ENCODE results near the gene SLC28A3. TPM values are rescaled to one million over a fixed set of nuclear protein-coding genes. Genes with fewer than 3 reads are reported as not detected.

Gene SLC28A3
- total and polyA plus RNA-seq, 2 experiments from 2014 or later: not detected

- no peak for TF ChIP-seq CREB1 (CRISPR knock-in tag; IDR thresholded peaks at IDR 0.05; ENCODE audit: low read depth)
- no peak for TF ChIP-seq STAT1 (IDR thresholded peaks at IDR 0.05; ENCODE audit: unreplicated experiment)
- H3K36me3 ChIP-seq (ENCODE audit: insufficient read depth): no peaks in the 10 kb centered on the region
- H3K79me2 ChIP-seq (replicated peaks; ENCODE audit: insufficient read depth): no peaks in the 10 kb centered on the region
- H3K4me3 ChIP-seq: no peak overlapping the region
- H3K27me3 ChIP-seq (ENCODE audit: insufficient read depth): no peaks in the 10 kb centered on the region
- no peaks in the 10 kb centered on the region for H3K9me2 ChIP-seq (ENCODE audit: insufficient read depth)
- no peaks in the 10 kb centered on the region for H4K20me1 ChIP-seq (replicated peaks; ENCODE audit: insufficient read depth)
- no peaks in the 10 kb centered on the region for H3K36me3 Mint-ChIP-seq (ENCODE audit: low read depth)
- no peak overlapping the region for H2AFZ ChIP-seq
- H3K27me3 Mint-ChIP-seq (ENCODE audit: insufficient read depth, low read depth, poor library complexity): peaks cover 2% of the 10 kb centered on the region
- no peaks in the 10 kb centered on the region for H3F3A ChIP-seq (replicated peaks; ENCODE audit: low read depth)
- H3K4me2 ChIP-seq: no peak overlapping the region
- H3K4me3 Mint-ChIP-seq: no peak overlapping the region
- ATAC-seq (no peak), DNase-seq (ENCODE audit: low spot score) (no peak)
- H3K27ac Mint-ChIP-seq: no peak overlapping the region
- H3K9me3 Mint-ChIP-seq: no peaks in the 10 kb centered on the region; the same call in 2 of the 3 replicates
- H3K27ac ChIP-seq (ENCODE audit: low read depth): no peak overlapping the region
- H3K4me1 Mint-ChIP-seq: peaks cover 12% of the 10 kb centered on the region; the same call in 2 of the 3 replicates
- H3K4me1 ChIP-seq (ENCODE audit: insufficient read depth): peaks cover 6% of the 10 kb centered on the region
Observed at GRCh38 chr9:84343111-84343521, 2.6 kb upstream of the SLC28A3 start.

GRCh38 chr9:84339962-84340361, 596 bp downstream of the SLC28A3 start:
- H3K27me3 Mint-ChIP-seq (ENCODE audit: insufficient read depth, low read depth, poor library complexity): peaks cover 4% of the 10 kb centered on the region
- Histone ChIP-seq H3K9me2 (ENCODE audit: insufficient read depth) (no peaks in the 10 kb centered on the region; the same call in 1 of the 2 replicates), H3K79me2 (replicated peaks; ENCODE audit: insufficient read depth) (no peaks in the 10 kb centered on the region), H3K4me2 (peak overlapping the region; percentile 5; the same call in 1 of the 2 replicates), H4K20me1 (replicated peaks; ENCODE audit: insufficient read depth) (no peaks in the 10 kb centered on the region), H3K36me3 (ENCODE audit: insufficient read depth) (no peaks in the 10 kb centered on the region), H3F3A (replicated peaks; ENCODE audit: low read depth) (no peaks in the 10 kb centered on the region), H3K27me3 (ENCODE audit: insufficient read depth) (no peaks in the 10 kb centered on the region), H3K4me1 (ENCODE audit: insufficient read depth) (peaks cover 6% of the 10 kb centered on the region), H2AFZ (peak overlapping the region; percentile 1; the same call in 1 of the 2 replicates), H3K27ac (ENCODE audit: low read depth) (no peak overlapping the region; the same call in 1 of the 2 replicates), H3K4me3 (no peak overlapping the region)
- ATAC-seq (peak; percentile 36), DNase-seq (ENCODE audit: low spot score) (peak; percentile 30)
- H3K9me3 Mint-ChIP-seq: no peaks in the 10 kb centered on the region
- no peak overlapping the region for H3K27ac Mint-ChIP-seq
- H3K36me3 Mint-ChIP-seq (ENCODE audit: low read depth): no peaks in the 10 kb centered on the region
- no peak overlapping the region for H3K4me3 Mint-ChIP-seq
- H3K4me1 Mint-ChIP-seq: peaks cover 12% of the 10 kb centered on the region; the same call in 2 of the 3 replicates
- TF ChIP-seq POLR2AphosphoS5 (IDR thresholded peaks at IDR 0.05; ENCODE audit: low read depth) (no peak), EZH2phosphoT487 (IDR thresholded peaks at IDR 0.05; ENCODE audit: unreplicated experiment) (no peak), JUNB (IDR thresholded peaks at IDR 0.05; ENCODE audit: unreplicated experiment) (no peak), CTCF (conservative IDR thresholded peaks at IDR 0.05; ENCODE audit: low read depth in 2 of 2) (no peak), ETS1 (IDR thresholded peaks at IDR 0.05) (no peak), REST (IDR thresholded peaks at IDR 0.05; ENCODE audit: unreplicated experiment) (no peak), ZNF462 (CRISPR knock-in tag; IDR thresholded peaks at IDR 0.05) (no peak)

Data from GM23338 (cell line).